RKO (cell line): ENCODE data around the gene COG4.

ENCODE experiments used
- DNase-seq: peaks from one replicate; pipeline ENCODE4 v3.0.0-alpha.2; 2016; ENCODE audit warnings: low spot score

The COG4 gene

DNA sequence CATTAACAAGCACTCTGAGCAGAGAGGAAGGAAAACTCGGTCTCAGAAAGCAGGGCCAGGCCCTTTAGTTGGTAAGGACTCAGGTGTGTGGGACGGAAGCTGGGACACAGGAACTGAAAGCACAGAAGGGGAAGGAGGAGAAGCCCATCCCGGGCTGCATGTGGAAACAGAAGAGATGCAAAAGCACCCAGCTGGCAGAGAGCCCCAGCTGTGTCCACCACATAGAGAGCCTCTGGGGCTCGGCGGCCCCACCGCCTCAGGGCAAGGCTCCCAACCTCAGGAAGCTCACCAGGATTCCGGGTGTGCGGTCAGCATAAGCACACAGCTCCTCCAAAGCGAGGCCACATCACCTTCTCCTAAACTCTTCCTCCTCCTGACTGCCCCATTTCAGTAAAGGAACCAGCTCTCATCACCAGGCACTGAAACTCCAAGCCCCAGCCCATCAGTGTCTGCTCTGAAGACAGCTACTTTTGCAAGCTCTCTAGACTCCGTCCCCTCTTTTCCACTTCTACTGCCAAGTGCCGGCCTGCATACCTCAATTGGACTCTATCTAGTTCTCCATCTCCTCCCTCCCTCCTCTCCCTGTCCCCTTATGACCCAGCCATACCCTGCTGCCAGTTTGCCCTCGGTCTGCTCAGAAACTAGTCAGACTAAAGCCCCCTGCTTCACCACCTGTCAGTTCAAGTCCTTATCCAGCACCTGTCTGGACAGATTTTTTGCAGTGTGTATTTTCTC is 90.5 kb downstream of the COG4 start:
- DNase-seq = no peak

GRCh38 chr16:70432356-70432722 is 91.0 kb downstream of the COG4 start:
- no peak for DNase-seq

- no peak for DNase-seq
Observed at GRCh38 chr16:70430667-70431536, 92.5 kb downstream of the COG4 start.
